AG04450 (cell line): ENCODE measurements around the gene PRKCZ. TPM values are rescaled to one million over a fixed set of nuclear protein-coding genes. Genes with fewer than 3 reads are reported as not detected.

ENCODE experiments used
- CTCF ChIA-PET: fragments of 300-600, 350-600 bp; formaldehyde crosslinking; extraction: SDS; loops from one replicate; lab custom pipeline; 2022; ENCODE audit warnings: antibody characterized with exemption, inconsistent platforms; lab: Charles Lee
- POLR2A ChIA-PET: fragments of 350-600 bp; formaldehyde crosslinking; extraction: SDS; loops from one replicate; lab custom pipeline; 2021; ENCODE audit warnings: antibody characterized with exemption, inconsistent platforms; lab: Yijun Ruan, JAX
- DNase-seq: peaks from one replicate; pipeline ENCODE4 v3.0.0-alpha.2; 2011; ENCODE audit warnings: low read depth, low spot score
- H3K27ac ChIP-seq: one replicate; pipeline ENCODE4 v1.5.1; 2012; ENCODE audit warnings: low read depth, low read length, control low read depth
- H3K27me3 ChIP-seq: one replicate; pipeline ENCODE4 v1.6.0; 2012; ENCODE audit warnings: low read length; ENCODE audit not compliant: control insufficient read depth, insufficient read depth
- H3K4me3 ChIP-seq: 2 replicates; pipeline ENCODE4 v1.5.1; 2011; ENCODE audit warnings: mild to moderate bottlenecking, low read depth, low read length, control low read depth
- H3K9me3 ChIP-seq: 2 replicates; pipeline ENCODE4 v1.5.1; 2012; ENCODE audit warnings: low read length; ENCODE audit not compliant: control insufficient read depth, insufficient read depth
- CTCF ChIP-seq: IDR thresholded peaks from 2 replicates; pipeline ENCODE4 v1.5.1; 2011; ENCODE audit warnings: low read depth, low read length, control low read depth, inconsistent platforms
- polyA plus RNA-seq: library from polyadenylated mRNA; depleted of rRNA; stranded (reverse); fragments of >200 nt; gene quantifications from 2 replicates; pipeline ENCODE4 v1.2.3, GENCODE V29; 2011

PRKCZ gene
- polyA plus RNA-seq, 1 experiment = 3.0 TPM

GRCh38 chr1:2087766-2088165 lies 37.6 kb downstream of the PRKCZ start:
- DNase-seq = no peak
- H3K9me3 ChIP-seq = no peaks in the 10 kb centered on the region; the same call in 1 of the 2 replicates
- POLR2A ChIA-PET = no interaction called here
- H3K4me3 ChIP-seq = no peak overlapping the region
- H3K27me3 ChIP-seq = peaks cover 6% of the 10 kb centered on the region
- no peak for TF ChIP-seq CTCF
- CTCF ChIA-PET = interaction anchor here (1.3 kb wide), 1 partner anchor 52 kb away, joined by 7 read pairs; no protein-coding TSS in a partner anchor
- H3K27ac ChIP-seq = no peak overlapping the region

DNA sequence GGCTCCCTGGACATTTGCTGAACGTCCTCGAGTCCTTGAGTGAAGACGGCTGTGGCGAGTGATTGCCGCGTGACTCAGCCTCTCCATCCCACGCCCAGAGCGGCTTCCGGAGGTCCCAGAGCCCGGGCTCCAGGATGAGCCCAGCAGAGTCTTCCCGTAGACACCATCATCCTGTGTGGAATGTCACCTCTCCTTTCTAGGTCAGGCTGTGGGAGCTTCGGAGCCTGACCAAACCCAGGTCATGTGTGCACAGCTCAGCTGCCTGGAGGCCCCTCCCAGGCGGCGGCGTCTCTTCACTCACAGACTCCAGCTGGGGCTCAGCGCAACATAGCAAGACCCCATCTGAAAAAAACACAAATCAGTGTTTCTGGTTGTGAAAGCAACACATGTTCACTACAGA lies 38.2 kb downstream of the PRKCZ start:
- Histone ChIP-seq H3K4me3 (no peak overlapping the region), H3K27me3 (peaks cover 6% of the 10 kb centered on the region), H3K9me3 (no peaks in the 10 kb centered on the region; the same call in 1 of the 2 replicates), H3K27ac (no peak overlapping the region)
- peak; percentile 8 for DNase-seq
- ChIA-PET CTCF (interaction anchor here (1.2 to 1.4 kb wide), 3 partner anchors 44 to 86 kb away, joined by 3 to 7 read pairs (median 6); no protein-coding TSS in a partner anchor), POLR2A (interaction anchor here (0.5 to 0.6 kb wide), 2 partner anchors 15 to 45 kb away, joined by 3 read pairs; no protein-coding TSS in a partner anchor)
- TF ChIP-seq CTCF = no peak

- no peak overlapping the region for H3K27ac ChIP-seq
- no peak for TF ChIP-seq CTCF
- H3K9me3 ChIP-seq = no peaks in the 10 kb centered on the region; the same call in 1 of the 2 replicates
- POLR2A ChIA-PET = interaction anchor here (0.6 kb wide), 1 partner anchor 45 kb away, joined by 3 read pairs; no protein-coding TSS in a partner anchor
- H3K27me3 ChIP-seq = peaks cover 6% of the 10 kb centered on the region
- DNase-seq = no peak
- CTCF ChIA-PET = interaction anchor here (1.2 to 1.4 kb wide), 3 partner anchors 44 to 85 kb away, joined by 3 to 7 read pairs (median 6); no protein-coding TSS in a partner anchor
- no peak overlapping the region for H3K4me3 ChIP-seq
Measured at GRCh38 chr1:2089051-2089450, 38.8 kb downstream of the PRKCZ start.

- no peak for DNase-seq
- Histone ChIP-seq H3K4me3 (no peak overlapping the region), H3K9me3 (no peaks in the 10 kb centered on the region; the same call in 1 of the 2 replicates), H3K27ac (no peak overlapping the region), H3K27me3 (peaks cover 3% of the 10 kb centered on the region)
- CTCF ChIA-PET = interaction anchor here (0.6 to 1.8 kb wide), 2 partner anchors 11 to 84 kb away, joined by 3 to 9 read pairs; no protein-coding TSS in a partner anchor
- no peak for TF ChIP-seq CTCF
- POLR2A ChIA-PET = no interaction called here
Measured at GRCh38 chr1:2090216-2090890, 40.1 kb downstream of the PRKCZ start.
